ENCODE results near the gene ZNF628.
"Not testable (repeated sequence)": the region's sequence is repeated elsewhere in the genome, so short reads cannot be mapped to it uniquely, and the experiment has no call there.

The ZNF628 gene

DNA sequence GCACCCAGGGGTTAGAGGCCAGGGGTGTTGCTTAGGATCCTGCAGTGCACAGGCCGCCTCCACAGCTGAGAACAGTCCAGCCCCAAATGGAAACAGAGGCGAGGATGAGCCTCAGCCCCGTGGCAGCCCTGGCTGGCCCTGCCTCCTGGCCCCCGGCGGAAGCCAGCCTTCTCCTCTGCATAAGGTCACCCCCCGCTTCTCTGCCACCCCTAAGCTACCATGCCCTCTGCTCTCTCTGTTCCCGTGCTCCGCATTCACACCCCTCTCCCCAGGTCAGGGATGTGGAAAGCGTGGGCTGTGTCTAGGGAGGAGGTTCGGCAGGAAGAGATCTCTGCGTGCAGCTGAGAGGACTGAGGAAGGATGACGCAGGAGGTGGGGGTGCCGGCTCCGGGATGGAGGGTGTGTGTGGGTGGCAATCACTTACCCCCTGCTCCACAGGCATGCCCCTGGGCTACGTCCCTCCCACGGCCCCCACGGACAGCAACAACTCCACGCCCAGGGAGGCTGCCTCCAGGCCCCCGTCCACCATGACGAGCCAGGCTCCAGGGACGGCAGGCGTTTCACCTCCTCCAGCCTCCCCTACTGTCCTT, 17.9 kb downstream of the ZNF628 start:
- H3K4me3 ChIP-seq (ENCODE audit: low read depth, low read length): peak overlapping the region; percentile 65
- peak; percentile 65 for DNase-seq (ENCODE audit: low read depth)

DNA sequence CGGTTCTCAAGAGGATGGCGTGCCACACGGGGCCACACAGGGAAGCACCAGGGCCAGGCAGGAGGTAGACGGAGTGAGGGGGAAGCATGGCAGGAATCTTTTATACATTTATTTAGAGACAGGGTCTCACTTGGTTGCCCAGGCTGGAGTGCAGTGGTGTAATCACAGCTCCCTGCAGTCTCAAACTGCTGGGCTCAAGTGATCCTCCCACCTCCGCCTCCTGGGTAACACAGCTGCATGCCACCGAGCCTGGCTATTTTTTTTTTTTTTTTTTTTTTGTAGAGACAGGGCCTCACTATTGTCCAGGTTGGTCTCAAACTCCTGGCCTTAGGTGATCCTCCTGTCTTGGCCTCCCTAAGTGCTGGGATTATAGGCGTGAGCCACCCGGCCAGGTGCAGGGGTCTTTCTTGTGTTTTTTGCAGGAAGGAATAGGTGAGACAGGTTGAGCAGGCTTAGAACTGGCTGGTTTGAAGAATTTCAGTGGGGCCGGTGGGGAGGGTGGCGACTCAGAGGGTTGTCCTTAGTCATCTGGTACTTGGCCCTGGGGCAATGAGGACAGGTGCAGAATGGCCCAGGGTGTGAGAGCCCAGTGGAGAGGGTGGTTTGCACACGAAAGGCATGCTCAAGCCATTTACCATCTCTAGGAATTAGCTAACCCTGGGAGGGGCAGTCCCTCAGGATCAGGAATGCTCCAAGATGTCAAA, 19.4 kb downstream of the ZNF628 start:
- TF ChIP-seq, protein P1, sequence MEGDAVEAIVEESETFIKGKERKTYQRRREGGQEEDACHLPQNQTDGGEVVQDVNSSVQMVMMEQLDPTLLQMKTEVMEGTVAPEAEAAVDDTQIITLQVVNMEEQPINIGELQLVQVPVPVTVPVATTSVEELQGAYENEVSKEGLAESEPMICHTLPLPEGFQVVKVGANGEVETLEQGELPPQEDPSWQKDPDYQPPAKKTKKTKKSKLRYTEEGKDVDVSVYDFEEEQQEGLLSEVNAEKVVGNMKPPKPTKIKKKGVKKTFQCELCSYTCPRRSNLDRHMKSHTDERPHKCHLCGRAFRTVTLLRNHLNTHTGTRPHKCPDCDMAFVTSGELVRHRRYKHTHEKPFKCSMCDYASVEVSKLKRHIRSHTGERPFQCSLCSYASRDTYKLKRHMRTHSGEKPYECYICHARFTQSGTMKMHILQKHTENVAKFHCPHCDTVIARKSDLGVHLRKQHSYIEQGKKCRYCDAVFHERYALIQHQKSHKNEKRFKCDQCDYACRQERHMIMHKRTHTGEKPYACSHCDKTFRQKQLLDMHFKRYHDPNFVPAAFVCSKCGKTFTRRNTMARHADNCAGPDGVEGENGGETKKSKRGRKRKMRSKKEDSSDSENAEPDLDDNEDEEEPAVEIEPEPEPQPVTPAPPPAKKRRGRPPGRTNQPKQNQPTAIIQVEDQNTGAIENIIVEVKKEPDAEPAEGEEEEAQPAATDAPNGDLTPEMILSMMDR (conservative IDR thresholded peaks at IDR 0.05; ENCODE audit: low read depth, low read length): no peak
- H3K4me3 ChIP-seq (ENCODE audit: low read depth, low read length): no peak overlapping the region
- no peak for DNase-seq (ENCODE audit: low read depth)

More for the DNA sequence above, 17.9 kb downstream of the ZNF628 start:
- TF ChIP-seq, protein P1 (conservative IDR thresholded peaks at IDR 0.05; ENCODE audit: low read depth, low read length): no peak

DNA sequence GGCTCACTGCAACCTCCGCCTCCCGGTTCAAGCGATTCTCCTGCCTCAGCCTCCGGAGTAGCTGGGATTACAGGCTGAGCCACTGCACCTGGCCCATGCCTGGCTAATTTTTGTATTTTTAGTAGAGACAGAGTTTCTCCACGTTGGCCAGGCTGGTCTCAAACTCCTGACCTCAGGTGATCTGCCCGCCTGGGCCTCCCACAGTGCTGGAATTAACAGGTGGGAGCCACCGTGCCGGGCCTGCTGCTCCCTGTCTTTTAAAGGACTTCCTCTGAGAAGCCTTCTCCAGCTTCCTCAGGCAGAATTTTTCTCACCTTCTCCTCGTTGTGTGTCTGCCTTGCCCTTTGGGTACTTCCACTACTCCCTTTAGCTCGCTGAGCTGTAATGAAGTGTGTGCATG, 20.4 kb downstream of the ZNF628 start:
- H3K4me3 ChIP-seq (ENCODE audit: low read depth, low read length); DNase-seq (ENCODE audit: low read depth): not testable (repeated sequence)

DNA sequence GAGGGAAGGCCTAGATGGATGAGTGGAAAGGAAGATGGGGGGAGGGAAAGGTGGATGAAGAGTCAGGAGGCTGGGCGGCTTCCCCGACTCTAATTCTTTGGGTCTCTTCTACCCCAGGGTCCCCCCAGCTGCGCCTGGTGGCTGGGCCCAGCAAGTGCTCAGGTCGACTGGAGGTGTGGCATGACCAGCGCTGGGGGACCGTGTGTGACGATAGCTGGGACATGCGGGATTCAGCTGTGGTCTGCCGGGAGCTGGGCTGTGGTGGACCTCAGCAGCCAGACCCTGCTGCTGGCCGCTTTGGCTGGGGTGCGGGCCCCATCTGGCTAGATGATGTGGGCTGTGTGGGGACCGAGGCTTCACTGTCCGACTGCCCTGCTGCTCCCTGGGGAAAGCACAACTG, 21.3 kb downstream of the ZNF628 start:
- no peak overlapping the region for H3K4me3 ChIP-seq (ENCODE audit: low read depth, low read length)
- DNase-seq (ENCODE audit: low read depth): no peak
- TF ChIP-seq, protein P1 (conservative IDR thresholded peaks at IDR 0.05; ENCODE audit: low read depth, low read length): no peak

DNA sequence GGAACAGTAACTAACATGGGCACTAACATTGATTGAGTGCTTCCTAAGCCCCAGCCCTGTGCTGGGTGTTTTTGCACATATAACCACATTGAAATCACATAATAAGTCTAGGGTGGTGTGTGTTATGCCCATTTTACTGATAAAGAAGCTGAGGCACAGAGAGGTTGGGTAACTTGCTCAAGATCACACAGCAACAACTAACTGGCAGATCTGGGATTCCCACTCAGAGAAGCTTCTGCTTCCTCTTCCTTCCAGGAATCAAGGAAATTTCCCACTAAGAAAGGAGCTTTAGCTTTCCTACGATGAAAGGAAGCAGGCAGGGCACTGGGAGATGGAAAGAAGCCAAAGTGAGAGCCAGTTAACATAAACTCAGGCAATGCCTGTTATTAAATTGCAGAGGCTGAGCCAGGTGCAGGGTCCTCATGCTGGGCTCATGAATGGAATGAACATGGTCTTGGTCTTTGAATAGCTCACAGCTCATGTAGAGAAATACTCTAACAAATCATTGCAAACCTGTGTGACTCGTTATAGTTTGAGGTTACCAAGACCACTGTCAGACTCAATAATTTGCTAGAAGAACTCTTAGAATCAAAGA, 21.9 kb downstream of the ZNF628 start:
- no peak overlapping the region for H3K4me3 ChIP-seq (ENCODE audit: low read depth, low read length)
- DNase-seq (ENCODE audit: low read depth): no peak
- TF ChIP-seq, protein P1 (conservative IDR thresholded peaks at IDR 0.05; ENCODE audit: low read depth, low read length): no peak

DNA sequence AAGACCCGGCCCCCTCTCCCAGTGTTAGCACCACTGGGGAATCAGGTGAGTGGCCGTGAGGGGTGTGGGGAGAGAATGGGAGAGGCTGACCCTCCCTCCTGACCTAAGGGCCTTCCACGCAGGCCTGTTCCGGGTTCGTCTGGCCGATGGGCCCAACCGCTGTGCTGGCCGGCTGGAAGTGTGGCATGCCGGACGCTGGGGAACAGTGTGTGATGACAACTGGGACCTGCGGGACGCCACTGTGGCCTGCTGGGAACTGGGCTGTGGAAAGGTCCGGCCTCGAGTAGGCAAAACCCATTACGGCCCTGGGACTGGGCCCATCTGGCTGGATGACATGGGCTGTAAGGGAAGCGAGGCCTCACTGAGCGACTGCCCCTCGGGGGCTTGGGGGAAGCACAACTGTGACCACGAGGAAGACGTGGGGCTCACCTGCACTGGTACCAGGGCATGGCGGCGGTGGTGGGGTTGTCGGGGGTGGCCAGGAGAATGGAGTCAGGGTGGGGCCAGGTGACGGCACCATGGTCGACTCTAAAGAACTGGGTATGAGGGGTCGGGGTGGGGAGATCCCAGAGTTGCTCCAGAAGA, 24.0 kb downstream of the ZNF628 start:
- DNase-seq (ENCODE audit: low read depth): no peak
- H3K4me3 ChIP-seq (ENCODE audit: low read depth, low read length): no peak overlapping the region
- TF ChIP-seq, protein P1 (conservative IDR thresholded peaks at IDR 0.05; ENCODE audit: low read depth, low read length): no peak

DNA sequence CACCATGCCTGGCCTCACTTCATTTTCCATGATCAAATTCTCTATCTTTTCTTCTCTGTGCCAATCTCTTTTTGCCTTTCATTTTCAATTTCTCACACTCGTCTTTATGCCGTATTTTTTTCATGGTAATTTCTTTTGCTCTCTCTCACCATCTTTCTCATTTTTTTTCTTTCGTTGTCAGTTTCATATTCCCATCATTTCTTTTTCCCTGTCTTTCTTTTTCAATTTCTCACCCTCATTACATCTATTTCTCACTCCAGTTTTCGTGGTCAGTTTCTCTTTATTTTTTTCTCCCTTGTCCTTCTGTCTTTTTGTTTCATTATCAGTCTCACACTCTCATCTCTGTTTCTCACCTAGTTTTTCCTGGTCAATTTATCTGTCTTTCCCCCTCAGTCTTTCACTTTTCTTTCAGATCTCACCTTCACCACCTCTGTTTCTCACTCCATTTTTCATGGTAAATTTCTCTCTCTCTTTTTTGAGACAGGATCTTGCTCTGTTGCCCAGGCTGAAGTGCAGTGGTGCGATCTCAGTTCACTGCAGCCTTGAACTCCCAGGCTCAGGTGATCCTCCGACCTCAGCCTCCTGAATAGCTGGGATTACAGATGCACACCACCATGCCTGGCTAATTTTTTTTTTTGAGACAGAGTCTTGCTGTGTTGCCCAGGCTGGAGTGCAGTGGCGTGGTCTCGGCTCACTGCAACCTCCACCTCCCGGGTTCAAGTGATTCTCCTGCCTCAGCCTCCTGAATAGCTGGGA, 26.0 kb downstream of the ZNF628 start:
- TF ChIP-seq, protein P1 (conservative IDR thresholded peaks at IDR 0.05; ENCODE audit: low read depth, low read length): no peak
- DNase-seq (ENCODE audit: low read depth): no peak
- H3K4me3 ChIP-seq (ENCODE audit: low read depth, low read length): no peak overlapping the region
